Medulla oblongata (tissue), 1 donor: ENCODE results near the gene SUSD3.
"Not testable (repeated sequence)": the region's sequence is repeated elsewhere in the genome, so short reads cannot be mapped to it uniquely, and the experiment has no call there.

Source experiments
- DNase-seq: peaks from one replicate; pipeline ENCODE4 v3.0.0-alpha.2; 2015; ENCODE audit errors: extremely low spot score

The SUSD3 gene

GRCh38 chr9:93092251-93092991 is 33.9 kb downstream of the SUSD3 start:
- DNase-seq: no peak

DNA sequence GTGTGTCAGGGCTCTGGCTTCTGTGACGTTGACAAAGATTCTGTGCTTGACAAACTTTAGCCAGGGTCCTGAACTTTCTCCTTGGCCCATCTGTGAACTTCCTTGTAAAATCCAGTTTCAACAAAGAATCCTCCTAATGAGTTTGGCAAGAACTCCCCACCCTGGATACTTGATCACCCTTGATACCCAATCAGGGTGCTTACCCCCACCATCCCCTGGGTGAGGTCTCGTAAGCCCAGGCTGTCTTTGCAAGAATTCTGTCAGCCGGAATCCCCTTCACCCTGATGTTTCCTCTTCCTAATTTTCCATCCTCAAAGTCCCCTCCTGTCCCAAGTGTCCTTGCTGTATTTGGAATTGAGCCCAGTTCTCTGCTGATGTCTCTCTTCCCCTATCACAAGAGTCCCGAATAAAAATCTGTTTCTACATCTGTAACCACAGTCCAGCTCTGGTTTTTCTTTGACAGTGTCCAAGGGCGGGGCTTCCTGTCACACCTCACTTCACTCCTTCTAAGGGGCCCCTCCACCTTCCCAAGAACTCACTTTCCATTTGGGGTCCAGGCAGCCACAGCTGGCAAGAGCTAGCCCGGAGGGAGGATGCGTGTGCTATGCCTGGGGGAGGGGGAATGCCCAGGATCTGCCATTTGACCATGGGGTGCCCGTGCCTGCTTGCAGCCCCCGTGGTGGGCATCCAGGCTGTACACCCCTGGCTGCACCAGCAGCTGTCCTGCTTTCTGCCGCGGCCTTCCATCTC is 34.8 kb downstream of the SUSD3 start:
- peak; percentile 46 for DNase-seq

- DNase-seq: no peak
Measured at GRCh38 chr9:93093877-93094657, 35.6 kb downstream of the SUSD3 start.

DNA sequence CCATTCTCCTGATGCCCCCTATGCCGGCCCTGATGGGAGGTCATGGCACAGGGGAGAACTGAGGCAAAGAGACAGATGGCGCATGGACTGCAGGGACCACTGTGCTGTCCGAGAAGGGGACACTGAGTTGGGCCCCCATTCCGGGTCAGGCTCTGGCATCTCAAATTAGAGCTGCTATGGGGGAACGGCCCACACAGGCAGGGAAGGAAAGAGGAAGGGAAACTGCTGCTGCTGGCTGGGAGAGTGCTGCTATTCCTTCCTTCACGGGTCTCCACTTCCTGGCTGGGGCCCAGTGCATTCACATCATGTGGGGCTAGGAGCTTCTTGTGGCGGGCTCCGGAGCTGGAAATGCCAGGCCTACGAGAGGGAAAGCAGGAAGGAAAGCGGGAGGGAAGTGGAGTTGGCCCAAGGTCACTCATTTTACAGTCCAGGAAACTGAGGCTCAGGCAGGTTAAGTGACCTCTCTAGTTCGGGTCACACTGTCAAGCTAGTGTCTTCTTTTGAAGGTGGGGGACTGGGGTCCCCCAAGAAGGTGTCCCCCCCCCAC is 36.2 kb downstream of the SUSD3 start:
- peak; percentile 79 for DNase-seq

GRCh38 chr9:93095205-93096130 is 37.0 kb downstream of the SUSD3 start:
- DNase-seq: peak; percentile 99

- peak; percentile 47 for DNase-seq
Measured at GRCh38 chr9:93096131-93096802, 37.8 kb downstream of the SUSD3 start, which contains the start of gene CARD19. CARD19 (plus strand) TSS chr9:93096217; CDS start chr9:93096346, 129 bp downstream.

GRCh38 chr9:93096811-93097382 is 38.4 kb downstream of the SUSD3 start:
- no peak for DNase-seq

DNA sequence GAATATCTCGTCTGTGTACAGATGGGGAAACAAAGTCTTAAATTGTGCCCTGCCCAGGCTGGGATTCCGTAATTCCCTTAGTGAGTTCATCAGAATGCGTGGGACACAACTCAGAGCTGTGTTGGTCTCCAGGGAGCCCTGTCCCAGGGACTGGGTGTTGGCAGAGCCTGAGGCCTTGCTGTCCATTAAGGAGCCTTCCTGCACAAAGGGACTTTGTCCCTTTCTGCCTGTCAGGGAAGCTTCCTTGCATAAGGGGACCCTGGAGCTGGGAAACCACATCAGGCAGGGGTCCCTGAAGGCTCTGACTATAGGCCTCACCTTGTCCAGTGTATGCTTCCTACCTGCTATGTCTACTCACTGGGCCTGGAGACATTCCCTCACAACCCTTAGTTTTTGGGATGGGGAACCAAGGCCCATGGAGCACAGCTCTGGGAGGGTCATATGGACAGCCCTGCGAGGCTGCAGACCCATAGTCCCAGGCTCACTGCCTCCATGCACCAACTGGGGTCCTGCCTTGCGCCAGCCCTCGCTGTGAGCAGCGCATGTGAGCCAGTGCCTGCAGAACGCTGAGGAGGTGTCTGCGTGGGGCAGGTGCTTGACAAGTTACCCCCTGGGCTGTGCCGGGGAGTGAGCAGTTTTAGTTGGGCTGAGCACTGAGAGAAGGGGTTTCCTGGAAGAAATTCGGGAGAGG is 39.2 kb downstream of the SUSD3 start:
- peak; percentile 80 for DNase-seq

GRCh38 chr9:93098236-93098946 is 39.9 kb downstream of the SUSD3 start:
- peak; percentile 90 for DNase-seq

DNA sequence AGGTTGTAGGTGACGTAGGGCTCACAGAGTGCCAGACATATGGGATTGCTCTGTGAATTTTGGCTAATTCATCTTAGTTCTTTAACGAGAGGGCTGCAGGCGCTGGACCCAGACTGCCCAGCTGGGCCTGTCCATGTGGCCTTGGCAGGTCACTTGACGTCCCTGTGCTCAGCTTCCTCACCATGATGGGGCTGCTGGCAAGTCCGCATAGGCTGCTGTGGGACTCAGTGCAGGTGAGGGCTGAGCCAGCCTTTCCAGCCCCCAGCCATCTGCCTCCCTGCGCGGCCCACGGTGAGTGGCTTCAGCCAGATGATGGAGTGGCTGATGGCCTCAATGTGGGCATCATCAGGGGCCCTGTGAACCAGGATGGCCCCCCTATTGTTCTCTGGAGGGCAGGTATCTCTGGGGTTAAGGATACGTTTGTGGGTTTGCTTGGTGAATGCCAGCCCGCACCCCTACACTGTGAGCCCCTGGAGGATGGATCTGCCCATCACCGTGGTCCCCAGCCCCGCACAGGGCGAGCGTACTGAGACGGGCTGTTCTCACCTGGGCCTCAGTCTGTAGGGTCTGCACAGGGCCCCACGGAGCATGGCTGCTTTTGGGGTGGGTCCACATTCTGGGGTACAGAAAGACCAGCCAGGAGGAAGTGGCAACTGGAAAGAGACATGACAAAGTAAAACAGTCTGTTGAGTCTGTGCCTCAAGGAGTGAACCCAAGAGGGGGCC is 41.2 kb downstream of the SUSD3 start:
- no peak for DNase-seq

DNA sequence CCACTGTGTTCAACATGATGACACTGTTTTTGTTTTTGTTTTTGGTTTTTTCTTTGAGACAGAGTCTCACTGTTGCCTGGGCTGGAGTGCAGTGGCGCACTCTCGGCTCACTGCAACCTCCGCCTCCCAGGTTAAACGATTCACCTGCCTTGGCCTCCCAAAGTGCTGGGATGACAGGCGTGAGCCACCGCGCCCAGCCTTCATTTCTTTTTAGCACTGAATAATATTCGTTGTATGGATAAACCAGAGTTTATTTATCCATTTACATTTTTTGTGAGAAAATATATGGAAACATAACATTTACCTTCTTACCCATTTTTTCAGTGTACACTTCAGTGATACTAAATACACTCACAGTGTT is 41.8 kb downstream of the SUSD3 start:
- DNase-seq: no peak

GRCh38 chr9:93101086-93101485 is 42.6 kb downstream of the SUSD3 start:
- DNase-seq: not testable (repeated sequence)

- no peak for DNase-seq
Measured at GRCh38 chr9:93105620-93106019, 47.1 kb downstream of the SUSD3 start.

GRCh38 chr9:93107151-93107824 is 48.8 kb downstream of the SUSD3 start:
- no peak for DNase-seq

GRCh38 chr9:93107825-93108161 is 49.3 kb downstream of the SUSD3 start:
- DNase-seq: no peak

DNA sequence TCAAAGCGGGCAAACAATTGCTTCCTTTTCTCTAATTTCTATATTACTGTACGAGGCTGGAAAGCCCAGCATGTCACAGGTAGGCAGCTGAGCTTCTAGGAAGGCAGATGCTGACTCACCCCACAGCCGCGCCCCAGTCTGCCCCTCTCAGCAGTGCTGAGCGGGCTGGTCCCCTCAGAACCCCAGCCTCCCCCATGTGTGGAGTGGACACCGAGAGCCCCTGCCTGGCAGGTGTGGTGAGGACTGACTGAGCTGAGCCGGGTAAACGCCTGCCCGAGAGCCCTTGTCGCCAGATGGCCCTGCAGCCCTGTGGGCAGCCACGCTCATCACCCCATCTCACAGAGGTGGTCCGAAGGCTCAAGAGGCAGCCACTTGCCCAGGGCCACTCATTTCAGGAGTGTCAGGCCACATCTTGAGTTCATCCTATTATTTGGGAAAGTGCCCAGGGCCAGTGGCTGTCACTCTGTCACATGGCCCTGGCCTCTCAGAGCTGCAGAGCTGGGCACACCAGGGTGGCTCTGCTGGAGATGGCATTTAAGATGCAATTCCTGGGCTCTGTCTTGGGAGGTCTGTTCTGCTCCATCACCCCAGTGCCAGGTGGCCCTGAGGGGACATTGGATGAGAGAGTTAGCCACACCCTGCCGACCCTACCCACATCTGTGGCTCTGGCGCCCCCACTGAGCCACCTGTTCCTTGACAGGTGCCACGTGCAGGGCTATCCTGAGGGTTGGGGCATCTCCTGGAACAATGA is 50.0 kb downstream of the SUSD3 start:
- DNase-seq: no peak

GRCh38 chr9:93110311-93110855 is 51.9 kb downstream of the SUSD3 start:
- no peak for DNase-seq
